SH-SY5Y (cell line): ENCODE measurements around the gene C17orf100.

ENCODE experiments used
- GATA2 ChIP-seq: IDR thresholded peaks from 2 replicates; pipeline ENCODE4 v1.6.1; 2011; ENCODE audit warnings: mild to moderate bottlenecking, low read depth, low read length
- GATA3 ChIP-seq: IDR thresholded peaks from 2 replicates; pipeline ENCODE4 v1.6.1; 2011; ENCODE audit warnings: low read depth, mild to moderate bottlenecking, low read length, moderate library complexity

C17orf100 gene

DNA sequence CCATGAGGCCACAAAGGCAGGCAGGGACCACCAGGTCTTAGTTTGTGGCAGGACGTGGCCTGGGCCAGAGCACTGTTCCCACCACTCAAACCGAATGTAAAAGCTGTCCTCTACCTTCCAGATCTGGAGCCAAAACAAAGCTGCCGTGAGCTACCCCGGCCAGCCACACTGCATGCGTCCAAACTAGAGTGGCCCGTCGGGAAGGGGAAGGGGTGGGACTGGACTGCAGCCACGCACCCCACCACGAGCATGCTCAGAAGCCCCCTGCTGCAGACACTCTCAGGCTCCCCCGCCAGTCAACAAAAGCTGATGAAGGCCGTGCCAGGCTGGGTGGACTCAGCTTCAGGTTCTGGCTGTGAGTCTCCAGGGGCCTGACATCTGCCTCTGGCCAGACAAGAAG, 46.4 kb downstream of the C17orf100 start:
- TF ChIP-seq GATA3: no peak
- TF ChIP-seq GATA2: no peak

DNA sequence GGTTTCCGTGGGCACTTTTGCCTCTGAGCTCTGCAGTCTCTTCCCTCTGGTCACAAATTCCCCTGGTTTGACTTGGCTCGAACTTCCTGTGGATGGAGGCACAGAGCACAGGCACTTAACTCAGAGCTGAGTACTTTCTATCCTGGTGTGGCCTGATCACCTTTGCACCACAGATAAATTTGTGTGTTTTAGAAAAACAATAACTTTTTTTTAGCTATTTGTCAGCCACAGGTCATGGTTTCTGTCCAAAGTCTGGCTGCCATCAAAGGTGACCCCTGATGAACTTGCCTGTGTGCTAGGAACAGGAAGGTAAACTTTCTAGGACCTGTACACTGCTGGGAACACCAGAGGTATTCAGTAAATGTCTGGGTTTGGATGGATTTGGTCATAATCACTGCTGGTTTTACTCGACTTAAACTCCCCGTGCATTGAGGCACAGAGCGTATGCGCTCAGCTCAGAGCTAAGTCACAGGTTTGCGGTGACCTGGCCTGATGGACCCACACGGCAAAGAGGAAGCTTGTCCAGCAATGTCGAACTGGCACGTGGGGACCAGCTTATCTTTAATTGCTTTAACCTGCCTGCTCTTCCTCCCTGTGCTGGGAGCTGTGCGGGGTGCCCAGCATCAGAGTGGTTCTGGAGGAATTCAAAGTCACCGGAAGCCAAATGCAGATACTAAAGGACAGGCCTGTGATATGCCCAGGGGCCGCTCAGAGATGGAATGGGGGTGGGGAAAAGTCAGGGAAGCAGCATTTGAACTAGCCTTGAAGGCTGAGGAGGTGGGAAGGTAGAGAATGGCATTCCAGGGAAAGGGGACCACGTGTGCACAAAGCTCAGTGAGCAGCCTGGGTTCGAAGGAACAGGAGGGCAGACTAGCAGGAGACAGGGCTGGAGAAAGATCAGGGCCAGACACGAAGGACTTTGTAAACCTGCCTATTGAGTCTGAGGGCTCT, 48.7 kb downstream of the C17orf100 start:
- TF ChIP-seq GATA3 (no peak), GATA2 (no peak)

DNA sequence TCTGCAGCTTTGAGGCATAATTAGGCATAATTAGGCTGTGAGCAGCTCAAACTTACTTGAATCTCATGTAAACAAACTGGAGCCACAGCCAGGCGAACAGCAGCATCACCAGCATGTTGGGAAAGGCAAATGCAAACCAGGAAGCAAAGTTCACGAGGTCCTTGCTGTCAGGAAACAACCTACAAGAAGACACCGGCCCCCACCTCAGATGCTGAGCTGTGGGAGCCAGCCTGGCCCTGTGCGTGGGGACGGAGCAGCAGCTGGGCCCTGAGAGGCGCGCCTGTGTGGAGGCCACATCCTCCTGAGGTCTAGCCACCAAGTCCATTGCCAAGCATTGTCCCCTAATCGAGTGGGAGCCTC, 49.4 kb downstream of the C17orf100 start:
- TF ChIP-seq GATA3: no peak
- TF ChIP-seq GATA2: no peak

DNA sequence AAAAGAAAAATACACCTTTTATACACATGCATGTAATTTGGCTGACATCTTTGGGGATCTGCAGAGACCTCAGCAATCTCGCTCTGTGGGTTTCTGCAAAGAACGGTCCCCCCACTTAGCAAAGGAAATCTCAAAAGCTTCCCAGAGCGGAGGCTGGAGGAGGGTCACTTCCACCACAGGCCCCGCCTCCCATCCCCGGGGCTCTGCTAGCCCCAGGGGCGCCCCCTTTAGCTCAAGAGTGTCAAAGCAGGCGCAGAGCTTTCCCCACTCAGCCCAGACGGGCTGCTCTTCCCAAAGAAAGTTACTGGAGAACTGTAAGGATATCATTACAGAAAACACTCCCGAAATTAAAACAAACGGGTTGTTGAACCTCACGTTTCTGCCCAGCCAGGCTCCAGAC, 50.2 kb downstream of the C17orf100 start:
- TF ChIP-seq GATA3: no peak
- no peak for TF ChIP-seq GATA2

DNA sequence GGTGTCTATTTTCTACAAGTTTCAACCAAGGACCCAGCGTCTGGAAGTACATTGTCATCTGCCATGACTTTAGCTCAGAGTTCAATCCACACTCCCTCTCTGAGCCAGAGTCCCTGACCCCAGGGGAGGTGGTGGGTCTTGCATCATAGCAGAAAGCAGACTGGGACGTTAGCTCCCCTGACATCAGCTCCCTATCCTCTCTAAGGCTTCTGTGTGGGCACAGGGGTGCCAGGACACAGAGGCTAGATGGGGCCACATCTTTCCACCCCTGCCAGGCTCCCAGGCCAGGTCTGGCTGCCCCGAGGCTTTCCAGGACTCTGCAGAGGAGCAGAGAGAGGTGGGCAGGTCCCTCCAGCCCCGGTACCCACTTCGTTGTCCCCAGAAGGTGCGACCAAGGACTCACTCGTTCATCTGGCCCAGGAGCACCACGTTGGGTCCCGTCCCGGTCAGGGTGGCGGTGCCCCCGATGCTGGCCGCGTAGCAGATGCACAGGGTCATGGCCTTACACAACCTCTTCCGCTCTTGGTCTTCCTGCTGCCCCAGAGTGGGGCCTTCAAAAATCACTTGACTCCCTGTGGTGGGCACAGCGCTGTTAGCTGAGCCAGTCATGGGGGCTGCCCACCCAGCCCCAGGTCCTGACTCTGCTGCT, 51.1 kb downstream of the C17orf100 start:
- TF ChIP-seq GATA2 (no peak), GATA3 (no peak)
